Choroid plexus epithelial cell (primary cell): ENCODE data around the gene PTPRT.

Experiments used
- DNase-seq: peaks from one replicate; pipeline ENCODE4 v3.0.0-alpha.2; 2010; ENCODE audit warnings: low read depth
- H3K4me3 ChIP-seq: 2 replicates; pipeline ENCODE4 v1.5.1; 2011; ENCODE audit warnings: low read depth, mild to moderate bottlenecking, control low read depth, low read length, moderate library complexity
- CTCF ChIP-seq: conservative IDR thresholded peaks from 2 replicates; pipeline ENCODE4 v1.5.1; 2011; ENCODE audit warnings: low read depth, mild to moderate bottlenecking, control low read depth, inconsistent platforms, low read length, moderate library complexity

Gene PTPRT

GRCh38 chr20:43092386-43093088 is 97.2 kb downstream of the PTPRT start:
- no peak for DNase-seq
- no peak for TF ChIP-seq CTCF
- H3K4me3 ChIP-seq = no peak overlapping the region

DNA sequence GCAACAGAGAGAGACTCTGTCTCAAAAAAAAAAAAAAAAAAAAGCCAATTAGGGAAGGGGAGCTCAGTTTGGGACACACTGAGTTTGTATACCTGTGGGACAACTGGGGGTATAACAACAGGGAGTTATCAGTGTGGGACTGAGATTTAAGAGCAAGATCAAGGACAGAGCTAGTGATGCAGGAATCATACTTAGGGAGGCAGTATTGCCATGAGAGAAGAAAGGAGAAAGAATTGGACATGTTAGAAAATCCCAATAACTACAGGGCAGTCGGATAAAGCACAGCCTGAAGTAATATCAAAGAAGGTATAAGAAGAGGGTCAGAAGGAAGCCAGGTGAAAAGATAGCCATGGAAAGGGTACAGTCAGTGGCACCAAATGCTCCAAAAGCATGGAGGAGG is 121.2 kb downstream of the PTPRT start:
- no peak overlapping the region for H3K4me3 ChIP-seq
- DNase-seq = no peak
- TF ChIP-seq CTCF = no peak

- no peak for TF ChIP-seq CTCF
- no peak for DNase-seq
- no peak overlapping the region for H3K4me3 ChIP-seq
Observed at GRCh38 chr20:43066125-43066524, 123.6 kb downstream of the PTPRT start.

- no peak for DNase-seq
- no peak overlapping the region for H3K4me3 ChIP-seq
- no peak for TF ChIP-seq CTCF
Observed at GRCh38 chr20:43065299-43065698, 124.4 kb downstream of the PTPRT start.

DNA sequence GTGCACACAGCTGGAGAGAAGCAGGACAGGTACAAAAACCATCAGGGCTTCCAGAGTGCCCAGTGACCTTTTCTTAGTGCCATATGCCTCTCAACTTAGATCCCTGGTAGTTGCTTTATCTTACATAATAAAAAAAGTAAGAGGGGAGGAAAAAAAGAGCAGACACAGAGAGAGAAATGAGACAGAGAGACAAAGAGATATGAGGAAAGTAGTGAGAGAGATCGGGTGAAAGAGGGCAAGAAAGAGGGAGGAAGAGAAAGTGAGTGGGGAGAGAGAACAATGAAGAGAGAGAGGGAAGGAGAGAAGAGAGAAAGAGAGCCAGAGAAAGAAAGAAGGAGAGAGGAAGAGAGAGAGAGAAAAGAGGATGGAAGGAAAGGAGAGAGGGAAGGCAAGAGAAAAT is 131.6 kb downstream of the PTPRT start:
- no peak for DNase-seq
- no peak overlapping the region for H3K4me3 ChIP-seq
- no peak for TF ChIP-seq CTCF

- TF ChIP-seq CTCF = no peak
- H3K4me3 ChIP-seq = no peak overlapping the region
- DNase-seq = no peak
Observed at GRCh38 chr20:43057317-43057716, 132.4 kb downstream of the PTPRT start.

GRCh38 chr20:43055181-43055884 is 134.4 kb downstream of the PTPRT start:
- no peak for DNase-seq
- no peak for TF ChIP-seq CTCF
- no peak overlapping the region for H3K4me3 ChIP-seq
